MM.1S (cell line): ENCODE results near the gene ATP8B3.

ENCODE experiments used
- DNase-seq: peaks from one replicate; pipeline ENCODE4 v3.0.0-alpha.2; 2015
- H2AFZ ChIP-seq: fragments of 300-600 bp; sonication (generic); 2 replicates; pipeline ENCODE4 v1.6.0; 2016; ENCODE audit warnings: antibody characterized with exemption, low read length
- H3F3A ChIP-seq: fragments of 300-600 bp; sonication (generic); 2 replicates; pipeline ENCODE4 v1.6.1; 2016; ENCODE audit warnings: mild to moderate bottlenecking, antibody characterized with exemption, low read length, moderate library complexity, mixed read lengths; ENCODE audit not compliant: insufficient read depth
- H3K27ac ChIP-seq: fragments of 300-600 bp; sonication (generic); 2 replicates; pipeline ENCODE4 v1.5.1; 2016; ENCODE audit warnings: mild to moderate bottlenecking, low read length
- H3K27me3 ChIP-seq: fragments of 300-600 bp; sonication (generic); replicated peaks from 2 replicates; pipeline ENCODE4 v1.6.0; 2016; ENCODE audit warnings: low read length; ENCODE audit not compliant: insufficient read depth
- H3K36me3 ChIP-seq: fragments of 300-600 bp; sonication (generic); replicated peaks from 2 replicates; pipeline ENCODE4 v1.6.1; 2016; ENCODE audit warnings: mild to moderate bottlenecking, low read length, mixed read lengths; ENCODE audit not compliant: insufficient read depth
- H3K4me1 ChIP-seq: fragments of 300-600 bp; sonication (generic); 2 replicates; pipeline ENCODE4 v1.6.1; 2016; ENCODE audit warnings: low read length, mixed read lengths
- H3K4me2 ChIP-seq: fragments of 300-600 bp; sonication (generic); 2 replicates; pipeline ENCODE4 v1.6.0; 2016; ENCODE audit warnings: low read depth, low read length
- H3K4me3 ChIP-seq: fragments of 300-600 bp; sonication (generic); 2 replicates; pipeline ENCODE4 v1.5.1; 2016; ENCODE audit warnings: low read length, mixed read lengths
- H3K79me2 ChIP-seq: fragments of 300-600 bp; sonication (generic); 2 replicates; pipeline ENCODE4 v1.6.1; 2016; ENCODE audit warnings: mixed run types, low read length, mixed read lengths
- H3K9ac ChIP-seq: fragments of 300-600 bp; sonication (generic); 2 replicates; pipeline ENCODE4 v1.6.1; 2016; ENCODE audit warnings: low read length, mixed read lengths
- H3K9me2 ChIP-seq: fragments of 300-600 bp; sonication (generic); replicated peaks from 2 replicates; pipeline ENCODE4 v1.6.1; 2016; ENCODE audit warnings: mild to moderate bottlenecking, low read length, mixed read lengths; ENCODE audit not compliant: insufficient read depth
- H3K9me3 ChIP-seq: fragments of 300-600 bp; sonication (generic); replicated peaks from 2 replicates; pipeline ENCODE4 v1.6.1; 2016; ENCODE audit warnings: mild to moderate bottlenecking, low read length, mixed read lengths; ENCODE audit not compliant: insufficient read depth
- H4K20me1 ChIP-seq: fragments of 300-600 bp; sonication (generic); 2 replicates; pipeline ENCODE4 v1.6.1; 2016; ENCODE audit warnings: mild to moderate bottlenecking, low read length, moderate library complexity, mixed read lengths; ENCODE audit not compliant: insufficient read depth
- CTCF ChIP-seq: fragments of 300-600 bp; sonication (generic); IDR thresholded peaks from 2 replicates; pipeline ENCODE4 v1.5.1; 2016; ENCODE audit warnings: antibody characterized with exemption, low read length, mixed read lengths
- EZH2 ChIP-seq: fragments of 300-600 bp; sonication (generic); optimal IDR thresholded peaks from 2 replicates; pipeline ENCODE3; 2017; ENCODE audit warnings: low read depth, mild to moderate bottlenecking, antibody characterized with exemption, low read length, mixed read lengths
- EZH2phosphoT487 ChIP-seq: fragments of 300-600 bp; sonication (generic); IDR thresholded peaks from 2 replicates; pipeline ENCODE4 v1.6.1; 2018; ENCODE audit warnings: antibody characterized with exemption, low read length

Gene ATP8B3

GRCh38 chr19:1830978-1831377 lies 18.9 kb upstream of the ATP8B3 start:
- no peaks in the 10 kb centered on the region for H4K20me1 ChIP-seq
- no peak for TF ChIP-seq EZH2
- TF ChIP-seq EZH2phosphoT487, result no peak
- TF ChIP-seq CTCF, result no peak
- no peak overlapping the region for H3K4me3 ChIP-seq
- no peaks in the 10 kb centered on the region for H3F3A ChIP-seq
- H3K4me2 ChIP-seq, result no peak overlapping the region
- no peak overlapping the region for H3K27ac ChIP-seq
- H3K9me3 ChIP-seq, result no peaks in the 10 kb centered on the region
- H3K9ac ChIP-seq, result no peak overlapping the region
- peaks cover 61% of the 10 kb centered on the region for H3K79me2 ChIP-seq
- DNase-seq, result no peak
- no peaks in the 10 kb centered on the region for H3K27me3 ChIP-seq
- no peaks in the 10 kb centered on the region for H3K36me3 ChIP-seq
- H3K4me1 ChIP-seq, result no peaks in the 10 kb centered on the region
- no peaks in the 10 kb centered on the region for H3K9me2 ChIP-seq
- no peak overlapping the region for H2AFZ ChIP-seq

- H3K9me3 ChIP-seq, result no peaks in the 10 kb centered on the region
- no peak overlapping the region for H2AFZ ChIP-seq
- no peak overlapping the region for H3K4me3 ChIP-seq
- no peak overlapping the region for H3K27ac ChIP-seq
- no peak overlapping the region for H3K9ac ChIP-seq
- H4K20me1 ChIP-seq, result no peaks in the 10 kb centered on the region
- TF ChIP-seq EZH2, result no peak
- no peak for TF ChIP-seq CTCF
- TF ChIP-seq EZH2phosphoT487, result no peak
- H3K36me3 ChIP-seq, result no peaks in the 10 kb centered on the region
- no peak for DNase-seq
- H3K4me1 ChIP-seq, result no peaks in the 10 kb centered on the region
- no peaks in the 10 kb centered on the region for H3K9me2 ChIP-seq
- peaks cover 61% of the 10 kb centered on the region for H3K79me2 ChIP-seq
- H3F3A ChIP-seq, result no peaks in the 10 kb centered on the region
- H3K27me3 ChIP-seq, result no peaks in the 10 kb centered on the region
- no peak overlapping the region for H3K4me2 ChIP-seq
Observed at GRCh38 chr19:1830568-1830967, 18.5 kb upstream of the ATP8B3 start.

GRCh38 chr19:1829958-1830357 lies 17.9 kb upstream of the ATP8B3 start:
- peaks cover 54% of the 10 kb centered on the region for H3K79me2 ChIP-seq
- DNase-seq, result no peak
- no peaks in the 10 kb centered on the region for H4K20me1 ChIP-seq

More at GRCh38 chr19:1829958-1830357, 17.9 kb upstream of the ATP8B3 start:
- TF ChIP-seq EZH2, result no peak
- TF ChIP-seq CTCF, result no peak
- TF ChIP-seq EZH2phosphoT487, result no peak
- H3K27ac ChIP-seq, result no peak overlapping the region
- no peak overlapping the region for H3K4me3 ChIP-seq
- H3K9me3 ChIP-seq, result no peaks in the 10 kb centered on the region
- no peak overlapping the region for H2AFZ ChIP-seq
- no peaks in the 10 kb centered on the region for H3F3A ChIP-seq
- no peaks in the 10 kb centered on the region for H3K9me2 ChIP-seq
- H3K4me2 ChIP-seq, result no peak overlapping the region
- no peaks in the 10 kb centered on the region for H3K4me1 ChIP-seq
- H3K9ac ChIP-seq, result no peak overlapping the region
- H3K27me3 ChIP-seq, result no peaks in the 10 kb centered on the region
- no peaks in the 10 kb centered on the region for H3K36me3 ChIP-seq
